ENCODE results near the gene TBPL1. TPM values are rescaled to one million over a fixed set of nuclear protein-coding genes. Genes with fewer than 3 reads are reported as not detected.
"Not testable (repeated sequence)": the region's sequence is repeated elsewhere in the genome, so short reads cannot be mapped to it uniquely, and the experiment has no call there.

Gene TBPL1
- total RNA-seq, 3 donors from 2014 or later, result 16.6 to 25.4 (median 23.3) TPM

DNA sequence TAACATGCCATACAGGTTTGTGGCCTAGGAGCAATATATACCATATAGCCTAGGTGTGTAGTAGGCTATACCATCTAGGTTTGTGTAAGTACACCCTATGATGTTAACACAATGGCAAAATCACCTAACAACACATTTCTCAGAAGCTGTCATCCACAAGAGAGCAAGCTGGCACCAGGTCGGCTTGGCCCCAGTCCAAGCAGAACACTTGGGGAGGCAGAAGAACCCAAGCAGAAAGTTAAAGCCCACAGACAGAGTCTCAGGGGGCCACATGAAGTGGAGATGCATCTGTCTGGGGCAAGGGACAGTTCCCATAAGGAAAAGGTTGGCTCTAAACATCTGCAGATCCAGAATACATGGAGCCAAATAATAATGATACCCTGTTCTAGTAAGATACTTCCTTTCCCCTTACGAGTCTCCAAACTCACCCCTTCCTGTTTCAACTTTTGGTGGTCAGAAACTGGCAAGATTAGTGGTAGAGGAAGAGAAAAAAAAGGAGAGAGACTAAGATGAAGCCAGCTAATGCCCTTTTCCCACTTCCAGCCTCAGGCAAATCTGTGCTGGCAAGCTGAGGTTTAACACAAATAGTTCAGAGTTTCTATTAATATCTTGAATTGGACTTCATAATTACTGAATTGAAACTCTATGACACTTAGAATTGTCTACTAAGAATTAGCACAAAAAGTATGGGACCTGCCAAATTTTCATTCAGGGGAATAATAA lies 34.7 kb upstream of the TBPL1 start:
- H3K36me3 ChIP-seq (ENCODE audit: low read depth), result no peaks in the 10 kb centered on the region
- TF ChIP-seq, protein P1, sequence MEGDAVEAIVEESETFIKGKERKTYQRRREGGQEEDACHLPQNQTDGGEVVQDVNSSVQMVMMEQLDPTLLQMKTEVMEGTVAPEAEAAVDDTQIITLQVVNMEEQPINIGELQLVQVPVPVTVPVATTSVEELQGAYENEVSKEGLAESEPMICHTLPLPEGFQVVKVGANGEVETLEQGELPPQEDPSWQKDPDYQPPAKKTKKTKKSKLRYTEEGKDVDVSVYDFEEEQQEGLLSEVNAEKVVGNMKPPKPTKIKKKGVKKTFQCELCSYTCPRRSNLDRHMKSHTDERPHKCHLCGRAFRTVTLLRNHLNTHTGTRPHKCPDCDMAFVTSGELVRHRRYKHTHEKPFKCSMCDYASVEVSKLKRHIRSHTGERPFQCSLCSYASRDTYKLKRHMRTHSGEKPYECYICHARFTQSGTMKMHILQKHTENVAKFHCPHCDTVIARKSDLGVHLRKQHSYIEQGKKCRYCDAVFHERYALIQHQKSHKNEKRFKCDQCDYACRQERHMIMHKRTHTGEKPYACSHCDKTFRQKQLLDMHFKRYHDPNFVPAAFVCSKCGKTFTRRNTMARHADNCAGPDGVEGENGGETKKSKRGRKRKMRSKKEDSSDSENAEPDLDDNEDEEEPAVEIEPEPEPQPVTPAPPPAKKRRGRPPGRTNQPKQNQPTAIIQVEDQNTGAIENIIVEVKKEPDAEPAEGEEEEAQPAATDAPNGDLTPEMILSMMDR (IDR thresholded peaks at IDR 0.05), result no peak
- DNase-seq (no peak), ATAC-seq (no peak)
- no peaks in the 10 kb centered on the region for H3K9me3 ChIP-seq
- intact Hi-C loops (cut with DNase I, micrococcal nuclease), result loop anchor here (10.0 kb wide), 2 partner anchors 74 to 354 kb away; no protein-coding TSS in a partner anchor
- no peak overlapping the region for H3K4me3 ChIP-seq
- no peaks in the 10 kb centered on the region for H3K4me1 ChIP-seq (ENCODE audit: low read depth)

DNA sequence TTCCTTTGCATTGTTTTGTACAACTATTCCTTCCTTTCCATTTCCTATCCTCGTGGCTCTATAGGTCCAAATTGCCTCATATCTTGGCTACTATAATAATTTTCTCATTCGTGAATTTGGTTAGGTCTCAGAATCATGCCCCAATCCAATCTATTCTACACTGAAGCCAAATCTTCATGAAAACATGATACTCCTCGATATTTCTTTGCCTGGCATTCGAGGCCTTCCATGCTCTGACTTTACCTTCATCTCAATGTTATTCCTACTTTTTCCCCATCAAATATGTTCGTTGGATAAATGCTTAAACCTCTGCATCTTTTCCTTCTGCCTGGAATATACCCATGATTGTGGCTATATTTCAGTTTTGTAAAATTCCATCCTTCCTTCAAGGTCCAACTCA lies 33.7 kb upstream of the TBPL1 start:
- no peaks in the 10 kb centered on the region for H3K4me1 ChIP-seq (ENCODE audit: low read depth)
- no peak for ATAC-seq
- H3K36me3 ChIP-seq (ENCODE audit: low read depth), result no peaks in the 10 kb centered on the region
- no peak for DNase-seq
- intact Hi-C loops (cut with DNase I, micrococcal nuclease), result loop anchor here (10.0 kb wide), 2 partner anchors 75 to 355 kb away; no protein-coding TSS in a partner anchor
- no peak overlapping the region for H3K4me3 ChIP-seq
- TF ChIP-seq, protein P1 (IDR thresholded peaks at IDR 0.05), result no peak
- no peaks in the 10 kb centered on the region for H3K9me3 ChIP-seq

DNA sequence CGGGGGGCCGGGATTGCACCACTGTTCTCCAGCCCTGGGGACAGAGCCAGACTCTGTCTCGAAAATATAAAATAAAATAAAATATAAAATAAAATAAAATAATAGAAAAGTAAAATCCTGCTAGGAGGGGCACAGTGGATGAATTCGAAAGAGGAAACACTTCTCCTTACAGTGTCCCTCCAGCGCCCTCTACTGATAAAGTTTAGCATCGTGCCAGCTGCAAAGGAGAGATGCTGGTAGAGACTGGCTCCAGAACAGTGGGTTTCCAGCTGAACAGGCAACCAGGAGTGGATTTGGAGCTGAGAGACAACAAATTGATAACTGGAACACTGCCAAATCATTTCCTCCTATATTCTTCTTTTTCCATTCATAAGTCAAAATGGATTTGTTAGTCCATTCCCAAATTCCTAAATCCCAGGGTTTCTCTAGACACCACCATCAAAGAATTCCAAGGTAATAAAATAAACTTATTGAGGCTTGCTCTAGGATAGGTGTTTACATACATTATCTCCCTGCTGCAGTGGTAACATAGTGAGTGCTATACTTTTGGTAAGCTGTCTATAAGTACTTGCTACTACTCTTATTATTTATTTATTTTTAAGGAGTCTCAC lies 31.7 kb upstream of the TBPL1 start:
- intact Hi-C loops (cut with DNase I, micrococcal nuclease), result loop anchor here (5.0 to 10.0 kb wide), 3 partner anchors 143 to 176 kb away; no protein-coding TSS in a partner anchor

DNA sequence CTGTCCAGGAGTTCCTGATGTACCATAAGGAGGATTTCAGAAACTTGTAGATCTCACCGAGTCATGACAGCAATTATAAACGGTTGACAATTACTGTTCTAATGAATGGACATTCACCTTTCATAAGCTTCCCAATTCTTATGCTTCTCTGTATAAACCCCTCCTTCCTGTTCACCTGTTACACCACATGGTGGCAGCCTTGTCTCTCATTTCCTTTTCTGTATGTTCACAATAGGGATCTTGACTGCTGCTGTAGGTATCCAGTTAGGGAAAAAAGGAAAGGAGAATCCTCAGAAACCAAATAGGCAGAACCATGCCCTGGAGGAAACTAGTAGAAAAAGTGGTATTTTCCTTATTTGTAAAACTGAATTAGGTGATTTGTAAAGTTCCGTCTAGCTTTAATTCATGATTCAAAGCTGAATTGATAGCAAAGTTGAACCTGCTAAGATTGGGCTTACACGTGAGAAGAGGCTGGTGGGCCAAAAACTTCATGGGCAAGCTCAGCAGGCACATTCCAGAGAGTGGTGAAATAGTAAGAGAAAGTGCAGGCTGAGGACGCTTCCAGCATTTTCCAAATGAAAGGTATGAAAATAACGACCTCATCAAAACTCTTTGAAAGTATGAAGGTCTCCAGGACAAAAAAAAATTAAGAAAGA lies 29.0 kb upstream of the TBPL1 start:
- Histone ChIP-seq H3K9me3 (no peaks in the 10 kb centered on the region), H3K36me3 (ENCODE audit: low read depth) (no peaks in the 10 kb centered on the region), H3K4me1 (ENCODE audit: low read depth) (no peaks in the 10 kb centered on the region), H3K4me3 (no peak overlapping the region)
- ATAC-seq (peak; percentile 91), DNase-seq (peak in 1 of 3 donors; percentile 87)
- intact Hi-C loops (cut with DNase I, micrococcal nuclease), result loop anchor here (5.0 to 10.0 kb wide), 3 partner anchors 141 to 173 kb away; no protein-coding TSS in a partner anchor
- TF ChIP-seq, protein P1 (IDR thresholded peaks at IDR 0.05), result peak; percentile 32

More for the DNA sequence above, 31.7 kb upstream of the TBPL1 start:
- TF ChIP-seq, protein P1 (IDR thresholded peaks at IDR 0.05), result peak; percentile 85
- Histone ChIP-seq H3K4me1 (ENCODE audit: low read depth) (no peaks in the 10 kb centered on the region), H3K4me3 (no peak overlapping the region), H3K36me3 (ENCODE audit: low read depth) (no peaks in the 10 kb centered on the region), H3K9me3 (no peaks in the 10 kb centered on the region)
- peak; percentile 81 for ATAC-seq
- peak; percentile 58 to 92 (median 79) for DNase-seq

DNA sequence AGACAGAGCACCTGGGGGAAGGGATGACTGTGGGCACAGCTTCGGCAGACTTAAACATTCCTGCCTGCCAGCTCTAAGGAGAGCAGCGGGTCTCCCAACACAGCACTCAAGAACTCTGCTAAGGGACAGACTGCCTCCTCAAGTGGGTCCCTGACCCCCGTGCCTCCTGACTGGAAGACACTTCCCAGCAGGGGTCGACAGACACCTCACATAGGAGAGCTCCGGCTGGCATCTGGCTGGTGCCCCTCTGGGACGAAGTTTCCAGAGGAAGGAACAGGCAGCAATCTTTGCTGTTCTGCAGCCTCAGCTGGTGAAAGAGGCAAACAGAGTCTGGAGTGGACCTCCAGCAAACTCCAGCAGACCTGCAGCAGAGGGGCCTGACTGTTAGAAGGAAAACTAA lies 21.8 kb upstream of the TBPL1 start:
- H3K36me3 ChIP-seq (ENCODE audit: low read depth); H3K4me1 ChIP-seq (ENCODE audit: low read depth); DNase-seq; intact Hi-C loops (cut with DNase I, micrococcal nuclease); H3K4me3 ChIP-seq; H3K9me3 ChIP-seq; ATAC-seq: not testable (repeated sequence)

DNA sequence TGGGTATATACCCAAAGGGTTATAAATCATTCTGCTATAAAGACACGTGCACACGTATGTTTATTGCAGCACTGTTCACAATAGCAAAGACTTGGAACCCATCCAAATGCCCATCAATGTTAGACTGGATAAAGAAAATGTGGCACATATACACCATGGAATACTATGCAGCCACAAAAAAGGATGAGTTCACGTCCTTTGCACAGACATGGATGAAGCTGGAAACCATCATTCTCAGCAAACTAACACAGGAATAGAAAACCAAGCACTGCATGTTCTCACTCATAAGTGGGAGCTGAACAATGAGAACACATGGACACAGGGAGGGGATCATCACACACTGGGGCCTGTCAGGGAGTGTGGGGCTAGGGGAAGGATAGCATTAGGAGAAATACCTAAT lies 16.7 kb upstream of the TBPL1 start:
- ATAC-seq; H3K36me3 ChIP-seq (ENCODE audit: low read depth); H3K9me3 ChIP-seq; intact Hi-C loops (cut with DNase I, micrococcal nuclease); H3K4me1 ChIP-seq (ENCODE audit: low read depth); H3K4me3 ChIP-seq; DNase-seq: not testable (repeated sequence)

Data from mucosa of descending colon (tissue), 3 donors.